UCSD-AML1 (cell line): Measurements from ENCODE around the gene CAMK2A.

Experiments
- DNase-seq: peaks from one replicate; lab custom pipeline; 2025; ENCODE audit not compliant: unreplicated experiment; lab: John Stamatoyannopoulos, UW

Gene CAMK2A

GRCh38 chr5:150279330-150280020 is 10.1 kb downstream of the CAMK2A start:
- DNase-seq = no peak

- no peak for DNase-seq
Measured at GRCh38 chr5:150278916-150279315, 10.7 kb downstream of the CAMK2A start.

- no peak for DNase-seq
Measured at GRCh38 chr5:150278046-150278730, 11.4 kb downstream of the CAMK2A start.

GRCh38 chr5:150277043-150277442 is 12.5 kb downstream of the CAMK2A start:
- DNase-seq = no peak

- no peak for DNase-seq
Measured at GRCh38 chr5:150274811-150275210, 14.8 kb downstream of the CAMK2A start.

GRCh38 chr5:150272531-150272930 is 17.0 kb downstream of the CAMK2A start:
- DNase-seq = peak; percentile 34

GRCh38 chr5:150271923-150272322 is 17.6 kb downstream of the CAMK2A start:
- no peak for DNase-seq

- DNase-seq = no peak
Measured at GRCh38 chr5:150271296-150271692, 18.3 kb downstream of the CAMK2A start.

GRCh38 chr5:150270541-150271295 is 18.9 kb downstream of the CAMK2A start:
- no peak for DNase-seq

GRCh38 chr5:150266871-150267291 is 22.7 kb downstream of the CAMK2A start:
- no peak for DNase-seq

GRCh38 chr5:150265870-150266383 is 23.6 kb downstream of the CAMK2A start:
- DNase-seq = no peak

GRCh38 chr5:150264667-150265603 is 24.6 kb downstream of the CAMK2A start:
- DNase-seq = no peak

- no peak for DNase-seq
Measured at GRCh38 chr5:150263801-150264621, 25.6 kb downstream of the CAMK2A start.

GRCh38 chr5:150263375-150263775 is 26.2 kb downstream of the CAMK2A start:
- no peak for DNase-seq

- no peak for DNase-seq
Measured at GRCh38 chr5:150262502-150262901, 27.1 kb downstream of the CAMK2A start.

- no peak for DNase-seq
Measured at GRCh38 chr5:150261231-150261630, 28.3 kb downstream of the CAMK2A start.

- DNase-seq = peak; percentile 71
Measured at GRCh38 chr5:150258130-150258529, 31.4 kb downstream of the CAMK2A start.

GRCh38 chr5:150257424-150257823 is 32.1 kb downstream of the CAMK2A start:
- DNase-seq = no peak

- no peak for DNase-seq
Measured at GRCh38 chr5:150256410-150257064, 33.0 kb downstream of the CAMK2A start.
